GM23248 (cell line): ENCODE measurements around the gene HBA1.
"Not testable (repeated sequence)": the region's sequence is repeated elsewhere in the genome, so short reads cannot be mapped to it uniquely, and the experiment has no call there.

Experiments
- EZH2 ChIP-seq: fragments of 200-600 bp; sonication (generic); IDR thresholded peaks from 2 replicates; pipeline ENCODE4 v1.6.1; 2018; ENCODE audit warnings: antibody characterized with exemption, mild to moderate bottlenecking; ENCODE audit not compliant: insufficient read depth, poor library complexity, severe bottlenecking
- EZH2phosphoT487 ChIP-seq: fragments of 200-600 bp; sonication (generic); IDR thresholded peaks from 2 replicates; pipeline ENCODE4 v1.6.1; 2018; ENCODE audit warnings: antibody characterized with exemption, moderate library complexity, mild to moderate bottlenecking, low read depth; ENCODE audit not compliant: insufficient read depth

DNA sequence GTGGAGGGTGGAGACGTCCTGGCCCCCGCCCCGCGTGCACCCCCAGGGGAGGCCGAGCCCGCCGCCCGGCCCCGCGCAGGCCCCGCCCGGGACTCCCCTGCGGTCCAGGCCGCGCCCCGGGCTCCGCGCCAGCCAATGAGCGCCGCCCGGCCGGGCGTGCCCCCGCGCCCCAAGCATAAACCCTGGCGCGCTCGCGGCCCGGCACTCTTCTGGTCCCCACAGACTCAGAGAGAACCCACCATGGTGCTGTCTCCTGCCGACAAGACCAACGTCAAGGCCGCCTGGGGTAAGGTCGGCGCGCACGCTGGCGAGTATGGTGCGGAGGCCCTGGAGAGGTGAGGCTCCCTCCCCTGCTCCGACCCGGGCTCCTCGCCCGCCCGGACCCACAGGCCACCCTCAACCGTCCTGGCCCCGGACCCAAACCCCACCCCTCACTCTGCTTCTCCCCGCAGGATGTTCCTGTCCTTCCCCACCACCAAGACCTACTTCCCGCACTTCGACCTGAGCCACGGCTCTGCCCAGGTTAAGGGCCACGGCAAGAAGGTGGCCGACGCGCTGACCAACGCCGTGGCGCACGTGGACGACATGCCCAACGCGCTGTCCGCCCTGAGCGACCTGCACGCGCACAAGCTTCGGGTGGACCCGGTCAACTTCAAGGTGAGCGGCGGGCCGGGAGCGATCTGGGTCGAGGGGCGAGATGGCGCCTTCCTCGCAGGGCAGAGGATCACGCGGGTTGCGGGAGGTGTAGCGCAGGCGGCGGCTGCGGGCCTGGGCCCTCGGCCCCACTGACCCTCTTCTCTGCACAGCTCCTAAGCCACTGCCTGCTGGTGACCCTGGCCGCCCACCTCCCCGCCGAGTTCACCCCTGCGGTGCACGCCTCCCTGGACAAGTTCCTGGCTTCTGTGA lies at the start of gene HBA1:
- TF ChIP-seq EZH2, EZH2phosphoT487: not testable (repeated sequence)
